GM12865 (cell line): ENCODE results near the gene GPA33.

Experiments
- DNase-seq: peaks from one replicate; pipeline ENCODE4 v3.0.0; 2010; ENCODE audit warnings: low read depth
- H3K4me3 ChIP-seq: 2 replicates; pipeline ENCODE4 v1.5.1; 2011; ENCODE audit warnings: mild to moderate bottlenecking, low read depth, low read length, control low read depth
- CTCF ChIP-seq: IDR thresholded peaks from 2 replicates; pipeline ENCODE4 v1.5.1; 2011; ENCODE audit warnings: low read length, control low read depth, low read depth, inconsistent platforms; ENCODE audit not compliant: insufficient read depth; ENCODE audit errors: missing control alignments

GPA33 gene

GRCh38 chr1:167100730-167101129, 10.6 kb upstream of the GPA33 start:
- TF ChIP-seq CTCF: no peak
- H3K4me3 ChIP-seq: no peak overlapping the region
- DNase-seq: no peak

DNA sequence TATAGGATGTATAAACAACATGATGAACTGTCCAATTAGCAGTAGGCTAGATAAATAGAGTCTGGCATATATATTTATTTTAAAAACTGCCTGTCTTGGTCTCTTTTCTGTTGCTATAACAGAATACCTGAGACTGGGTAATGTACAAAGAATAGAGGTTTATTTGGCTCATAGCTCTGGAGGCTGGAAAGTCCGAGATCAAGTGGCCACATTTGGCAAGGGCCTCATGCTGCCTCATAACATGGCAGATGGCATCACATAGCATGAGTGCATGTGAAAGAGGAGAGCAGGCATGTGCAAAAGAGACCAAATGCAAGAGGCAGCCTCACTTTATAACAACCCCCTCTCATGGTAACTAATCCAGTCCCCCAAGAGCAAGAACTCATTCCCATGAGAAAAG, 9.7 kb upstream of the GPA33 start:
- no peak for DNase-seq
- no peak overlapping the region for H3K4me3 ChIP-seq
- TF ChIP-seq CTCF: no peak

DNA sequence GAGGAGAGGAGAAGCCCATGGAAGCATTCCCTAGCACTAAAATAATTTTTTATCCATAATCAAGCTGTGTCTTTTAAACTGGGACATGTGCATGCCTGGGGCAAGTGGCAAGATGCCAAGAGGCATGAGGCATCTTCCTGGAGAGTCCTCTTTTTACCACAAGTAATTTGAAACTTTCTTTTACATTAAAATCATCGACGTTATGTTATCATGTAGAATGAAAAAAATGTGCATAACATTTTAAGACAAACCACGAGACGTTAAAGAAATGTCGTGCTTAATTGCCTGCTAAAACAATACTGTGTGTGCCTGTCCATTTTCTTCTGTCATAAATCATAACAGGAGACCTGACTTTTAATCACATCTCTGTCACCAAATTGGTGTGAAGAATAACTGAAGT, 5.2 kb upstream of the GPA33 start:
- no peak for DNase-seq
- H3K4me3 ChIP-seq: no peak overlapping the region
- TF ChIP-seq CTCF: no peak

GRCh38 chr1:167094690-167095089, 4.5 kb upstream of the GPA33 start:
- no peak for DNase-seq
- TF ChIP-seq CTCF: no peak
- H3K4me3 ChIP-seq: no peak overlapping the region

- H3K4me3 ChIP-seq: no peak within 1 kb of the TSS
- no peak for DNase-seq
- no peak for TF ChIP-seq CTCF
Measured at GRCh38 chr1:167093846-167094516, 3.8 kb upstream of the GPA33 start, which contains the start of gene STYXL2. STYXL2 (plus strand) TSS chr1:167094075; CDS start chr1:167094850, 775 bp downstream.

DNA sequence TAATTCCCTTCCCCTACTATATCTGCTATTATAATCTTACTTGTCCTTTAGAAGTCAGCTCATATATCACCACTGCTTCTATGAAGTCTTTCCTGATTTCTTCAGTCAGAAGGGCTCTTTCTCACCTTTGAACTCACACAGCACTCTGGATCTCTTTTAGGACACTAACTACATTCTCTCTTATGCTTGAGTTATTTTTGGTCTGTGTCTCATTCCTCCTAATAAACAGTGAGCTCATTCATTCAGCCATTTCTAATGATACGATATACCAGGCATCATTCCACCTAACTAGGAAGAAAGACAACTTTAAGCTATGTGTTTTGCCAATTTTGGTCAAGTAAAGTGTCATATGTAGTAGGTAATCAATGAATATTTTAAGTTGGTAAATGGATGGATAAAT, 2.5 kb upstream of the GPA33 start:
- H3K4me3 ChIP-seq: no peak overlapping the region
- no peak for TF ChIP-seq CTCF
- DNase-seq: no peak

DNA sequence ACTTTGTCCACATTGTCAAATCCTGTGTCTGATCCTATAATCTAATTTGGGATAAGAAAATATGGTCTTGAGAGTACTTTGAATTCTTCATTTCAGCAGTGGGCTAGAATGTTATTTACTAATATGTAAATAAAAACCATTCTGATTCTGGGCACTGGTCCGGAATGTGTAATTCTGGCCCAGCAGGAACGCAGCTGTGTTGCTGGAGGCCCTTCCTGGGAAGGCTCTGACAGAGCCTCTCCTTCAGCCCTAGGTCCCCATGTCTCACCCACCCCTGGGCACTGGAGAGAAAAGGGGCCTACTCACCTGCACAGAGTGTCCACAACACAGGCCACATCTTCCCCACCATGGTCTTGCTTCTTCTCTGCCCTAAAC, 251 bp downstream of the GPA33 start:
- no peak for TF ChIP-seq CTCF
- DNase-seq: no peak
- no peak overlapping the region for H3K4me3 ChIP-seq
